H1 (cell line): ENCODE measurements around the gene PEX1. TPM values are rescaled to one million over a fixed set of nuclear protein-coding genes. Genes with fewer than 3 reads are reported as not detected.

Experiments
- CTCF ChIA-PET: fragments of 300-600 bp; sonication (Branson Sonifier 250); formaldehyde crosslinking; loops from one replicate; lab custom pipeline; 2021; ENCODE audit not compliant: partially characterized antibody; lab: Charles Lee
- POLR2A ChIA-PET: fragments of 300-600 bp; sonication (Branson Sonifier 250); formaldehyde crosslinking; loops from one replicate; lab custom pipeline; 2021; ENCODE audit warnings: inconsistent platforms; ENCODE audit not compliant: partially characterized antibody; lab: Charles Lee
- DNase-seq, 2 experiments: peaks; one replicate each; pipeline versions ENCODE4 v3.0.0 to v3.0.0-alpha.2; 2010 to 2022; ENCODE audit warnings: low spot score in 2 of 2, low read depth in 1 of 2, mixed read lengths in 1 of 2
- FAIRE-seq: peaks from 2 replicates; lab custom pipeline; 2011; peaks lifted over from hg19 to GRCh38; lab: Jason Lieb, UNC
- H2AFZ ChIP-seq: 2 replicates; pipeline ENCODE4 v1.8.1; 2012; ENCODE audit warnings: low read length, inconsistent platforms
- H2AK5ac ChIP-seq: 2 replicates; pipeline ENCODE4 v1.6.1; 2013; ENCODE audit warnings: low read depth, low read length
- H2BK120ac ChIP-seq: replicated peaks from 2 replicates; pipeline ENCODE3; 2013; ENCODE audit warnings: low read depth, low read length, inconsistent platforms
- H2BK12ac ChIP-seq: 2 replicates; pipeline ENCODE4 v1.6.1; 2013; ENCODE audit warnings: low read depth, low read length
- H2BK15ac ChIP-seq: 2 replicates; pipeline ENCODE4 v1.6.1; 2013; ENCODE audit warnings: low read length
- H2BK20ac ChIP-seq: 2 replicates; pipeline ENCODE4 v1.6.1; 2013; ENCODE audit warnings: low read length
- H2BK5ac ChIP-seq: 2 replicates; pipeline ENCODE4 v1.6.1; 2013; ENCODE audit warnings: low read depth, low read length
- H3K14ac ChIP-seq: 2 replicates; pipeline ENCODE4 v1.6.1; 2013; ENCODE audit warnings: inconsistent platforms; ENCODE audit not compliant: insufficient read length
- H3K18ac ChIP-seq: 2 replicates; pipeline ENCODE4 v1.6.1; 2013; ENCODE audit warnings: low read length; ENCODE audit errors: extremely low read depth
- H3K23ac ChIP-seq: 2 replicates; pipeline ENCODE4 v1.6.1; 2013; ENCODE audit warnings: inconsistent platforms; ENCODE audit not compliant: insufficient read length
- H3K23me2 ChIP-seq: 2 replicates; pipeline ENCODE4 v1.6.1; 2013; ENCODE audit warnings: low read depth, low read length
- H3K27ac ChIP-seq: 2 replicates; pipeline ENCODE4 v1.6.1; 2011; ENCODE audit warnings: low read depth, low read length, inconsistent platforms
- H3K27me3 ChIP-seq, 4 experiments: replicated peaks in 1 of 4; 1 replicate in 1 of 4; 2 replicates in 3 of 4; pipeline versions ENCODE4 v1.6.1 to v1.8.1; 2011 to 2013; ENCODE audit warnings: low read length in 3 of 4, mild to moderate bottlenecking in 3 of 4, inconsistent platforms in 2 of 4, mixed read lengths in 2 of 4, moderate library complexity in 1 of 4; ENCODE audit not compliant: control insufficient read depth in 3 of 4, insufficient read depth in 3 of 4; ENCODE audit errors: extremely low read depth in 1 of 4
- H3K36me3 ChIP-seq, 4 experiments: 2 replicates each; pipeline versions ENCODE4 v1.6.1 to v1.8.1; 2011 to 2013; ENCODE audit warnings: mild to moderate bottlenecking in 4 of 4, low read length in 3 of 4, moderate library complexity in 2 of 4, control low read depth in 1 of 4, inconsistent platforms in 1 of 4; ENCODE audit not compliant: insufficient read depth in 4 of 4, control insufficient read depth in 2 of 4
- H3K4ac ChIP-seq: replicated peaks from 2 replicates; pipeline ENCODE3; 2013; ENCODE audit warnings: low read length, low read depth, mixed read lengths, inconsistent platforms; ENCODE audit not compliant: insufficient read length
- H3K4me1 ChIP-seq, 4 experiments: replicated peaks in 1 of 4; 1 replicate in 1 of 4; 2 replicates in 3 of 4; pipeline versions ENCODE4 v1.6.1 to v1.8.1; 2011 to 2013; ENCODE audit warnings: low read length in 3 of 4, inconsistent platforms in 2 of 4, mixed read lengths in 1 of 4; ENCODE audit not compliant: insufficient read depth in 4 of 4, control insufficient read depth in 3 of 4
- H3K4me2 ChIP-seq, 2 experiments: 2 replicates each; pipeline versions ENCODE4 v1.6.1 to v1.8.1; 2011 to 2013; ENCODE audit warnings: low read depth in 2 of 2, low read length in 2 of 2, control low read depth in 1 of 2, inconsistent platforms in 1 of 2, mild to moderate bottlenecking in 1 of 2; ENCODE audit not compliant: insufficient read depth in 1 of 2
- H3K4me3 ChIP-seq, 4 experiments: fragments of 200-600, 300-600 bp in 1 of 4; sonication (generic), shearing (Covaris generic), sonication (Bioruptor Twin) in 1 of 4; 2 replicates each; pipeline versions ENCODE4 v1.5.1 to v1.8.1; 2011 to 2016; ENCODE audit warnings: low read length in 4 of 4, low read depth in 3 of 4, control low read depth in 2 of 4, inconsistent platforms in 2 of 4, mild to moderate bottlenecking in 2 of 4, mixed read lengths in 1 of 4, moderate library complexity in 1 of 4; ENCODE audit not compliant: insufficient read depth in 2 of 4; ENCODE audit errors: extremely low read depth in 1 of 4
- H3K56ac ChIP-seq: replicated peaks from 2 replicates; pipeline ENCODE3; 2013; ENCODE audit warnings: low read depth, mild to moderate bottlenecking, mixed read lengths, low read length, inconsistent platforms; ENCODE audit not compliant: insufficient read length
- H3K79me1 ChIP-seq: 2 replicates; pipeline ENCODE4 v1.6.1; 2013; ENCODE audit warnings: low read depth, low read length, control low read depth
- H3K79me2 ChIP-seq, 2 experiments: 2 replicates each; pipeline versions ENCODE4 v1.6.1 to v1.8.1; 2012 to 2013; ENCODE audit warnings: low read length in 2 of 2, mild to moderate bottlenecking in 2 of 2, inconsistent platforms in 1 of 2; ENCODE audit not compliant: insufficient read depth in 2 of 2, control insufficient read depth in 1 of 2
- H3K9ac ChIP-seq, 4 experiments: replicated peaks in 1 of 4; 1 replicate in 1 of 4; 2 replicates in 3 of 4; pipeline versions ENCODE4 v1.6.1 to v1.8.1; 2011 to 2013; ENCODE audit warnings: low read depth in 3 of 4, low read length in 3 of 4, control low read depth in 2 of 4, mild to moderate bottlenecking in 2 of 4, moderate library complexity in 2 of 4, inconsistent platforms in 1 of 4; ENCODE audit errors: extremely low read depth in 1 of 4
- H3K9me3 ChIP-seq, 2 experiments: 2 replicates each; pipeline versions ENCODE4 v1.6.1 to v1.8.1; 2012 to 2013; ENCODE audit warnings: mild to moderate bottlenecking in 2 of 2, moderate library complexity in 2 of 2, control low read depth in 1 of 2, inconsistent platforms in 1 of 2, low read depth in 1 of 2, low read length in 1 of 2, mixed read lengths in 1 of 2; ENCODE audit not compliant: insufficient read depth in 2 of 2
- H4K20me1 ChIP-seq, 2 experiments: replicated peaks in 1 of 2; 2 replicates each; pipeline versions ENCODE3 to v1.8.1; 2011 to 2013; ENCODE audit warnings: inconsistent platforms in 2 of 2, low read length in 2 of 2, mild to moderate bottlenecking in 1 of 2; ENCODE audit not compliant: insufficient read depth in 2 of 2, control insufficient read depth in 1 of 2
- H4K5ac ChIP-seq: 2 replicates; pipeline ENCODE4 v1.6.1; 2013; ENCODE audit warnings: low read length, low read depth, mixed read lengths, inconsistent platforms; ENCODE audit not compliant: insufficient read length
- H4K8ac ChIP-seq: 2 replicates; pipeline ENCODE4 v1.8.0; 2013; ENCODE audit warnings: mild to moderate bottlenecking, moderate library complexity, low read length, inconsistent platforms; ENCODE audit not compliant: insufficient read depth; ENCODE audit errors: extremely low read depth
- H4K91ac ChIP-seq: replicated peaks from 2 replicates; pipeline ENCODE3; 2013; ENCODE audit warnings: low read length, mixed read lengths, inconsistent platforms; ENCODE audit not compliant: insufficient read length
- BRCA1 ChIP-seq: IDR thresholded peaks from 2 replicates; pipeline ENCODE4 v1.6.1; 2012; ENCODE audit warnings: low read depth, low read length, improper control_type of control experiment
- HDAC6 ChIP-seq: IDR thresholded peaks from one replicate; pipeline ENCODE4 v1.7.1; 2012; ENCODE audit warnings: low read depth, mild to moderate bottlenecking, inconsistent platforms, low read length, moderate library complexity
- RFX5 ChIP-seq: IDR thresholded peaks from 2 replicates; pipeline ENCODE4 v1.6.1; 2011; ENCODE audit warnings: low read depth, low read length, improper control_type of control experiment, borderline replicate concordance
- TAF7 ChIP-seq: optimal IDR thresholded peaks from 2 replicates; pipeline ENCODE3; 2011; ENCODE audit warnings: low read depth, mild to moderate bottlenecking, inconsistent platforms, low read length, moderate library complexity, borderline replicate concordance
- TCF12 ChIP-seq: IDR thresholded peaks from 2 replicates; pipeline ENCODE4 v1.6.1; 2011; ENCODE audit warnings: low read depth, mild to moderate bottlenecking, low read length
- WGBS, 2 experiments: shearing (Covaris generic) in 1 of 2; methylation state at CpG; one replicate each; pipeline versions ENCODE4 v1.1.6 to v1.1.7; 2013 to 2015; ENCODE audit warnings: low lambda C conversion rate in 2 of 2, mixed read lengths in 2 of 2, inconsistent platforms in 1 of 2, low coverage in 1 of 2, missing lambda C conversion rate in 1 of 2; ENCODE audit not compliant: insufficient replicate concordance in 2 of 2, insufficient coverage in 1 of 2, insufficient read length in 1 of 2; ENCODE audit errors: extremely low coverage in 1 of 2, missing lambda C conversion rate in 1 of 2; 5-methylcytosine and 5-hydroxymethylcytosine counted together
- polyA plus RNA-seq, 7 experiments: library from polyadenylated mRNA; depleted of rRNA in 3 of 7; stranded (reverse) in 5 of 7; unstranded in 2 of 7; fragments of >200 nt in 5 of 7; fragments of 200-250 nt in 2 of 7; gene quantifications; 1 replicate in 5 of 7; 2 replicates in 1 of 7; 4 replicates in 1 of 7; pipeline versions ENCODE4 v1.2.1 to v1.2.3, GENCODE V29; 2011 to 2013; ENCODE audit warnings: missing spikeins in 2 of 7, mixed read lengths in 2 of 7
- total RNA-seq: library from RNA; stranded (reverse); fragmentation: NEBNext Ultra II Directional; extraction: Animal tissue kit (Norgen Biotek cat#: 25700); gene quantifications from 2 replicates; pipeline ENCODE4 v1.2.1, GENCODE V29; 2021
- TF ChIP-seq, protein P1 (sequence below), 3 experiments: IDR thresholded peaks; 1 replicate in 2 of 3; 2 replicates in 1 of 3; pipeline versions ENCODE4 v1.5.1 to v1.6.1; 2011; ENCODE audit warnings: low read length in 3 of 3, mild to moderate bottlenecking in 3 of 3, inconsistent platforms in 2 of 3, low read depth in 1 of 3, moderate library complexity in 1 of 3; ENCODE audit not compliant: insufficient read depth in 1 of 3; ENCODE audit errors: control extremely low read depth in 1 of 3
- TF ChIP-seq, protein P2 (sequence below): IDR thresholded peaks from 2 replicates; pipeline ENCODE4 v1.6.1; 2012; ENCODE audit warnings: low read length, inconsistent platforms

The PEX1 gene
- total and polyA plus RNA-seq, 2 of the 8 experiments (the other 6 are each of a cell fraction or from before 2014, with no cell fraction given), result 16.4 to 23.9 TPM

DNA sequence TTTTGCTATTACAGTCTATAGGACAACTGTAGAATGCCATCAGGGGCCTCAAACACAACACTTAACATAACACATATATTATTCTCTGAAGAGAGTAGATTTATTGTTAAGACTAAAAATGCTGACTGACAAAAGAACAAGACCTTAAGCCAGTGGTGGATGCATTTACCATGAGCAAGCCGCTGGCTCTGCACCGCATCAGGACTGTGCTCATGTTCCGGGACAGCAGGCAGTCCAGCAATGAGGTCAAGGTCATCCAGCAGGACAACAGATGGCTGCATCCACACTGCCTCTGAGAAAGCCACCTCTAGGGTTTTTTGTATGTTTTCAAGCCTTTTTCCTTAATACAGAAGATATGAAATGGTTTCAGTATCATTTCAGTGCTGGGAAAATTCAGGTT is 23.8 kb downstream of the PEX1 start:
- H3K4ac ChIP-seq, result no peak overlapping the region
- no peak overlapping the region for H2AK5ac ChIP-seq
- no peaks in the 10 kb centered on the region for H3K79me1 ChIP-seq
- no peak overlapping the region for H2BK5ac ChIP-seq
- no peak overlapping the region for H3K23ac ChIP-seq
- H3K56ac ChIP-seq, result no peak overlapping the region
- H3K79me2 ChIP-seq, result no peaks in the 10 kb centered on the region
- H3K27me3 ChIP-seq, result no peaks in the 10 kb centered on the region
- no peaks in the 10 kb centered on the region for H3K23me2 ChIP-seq
- TF ChIP-seq TAF7, result no peak
- TF ChIP-seq, protein P1, sequence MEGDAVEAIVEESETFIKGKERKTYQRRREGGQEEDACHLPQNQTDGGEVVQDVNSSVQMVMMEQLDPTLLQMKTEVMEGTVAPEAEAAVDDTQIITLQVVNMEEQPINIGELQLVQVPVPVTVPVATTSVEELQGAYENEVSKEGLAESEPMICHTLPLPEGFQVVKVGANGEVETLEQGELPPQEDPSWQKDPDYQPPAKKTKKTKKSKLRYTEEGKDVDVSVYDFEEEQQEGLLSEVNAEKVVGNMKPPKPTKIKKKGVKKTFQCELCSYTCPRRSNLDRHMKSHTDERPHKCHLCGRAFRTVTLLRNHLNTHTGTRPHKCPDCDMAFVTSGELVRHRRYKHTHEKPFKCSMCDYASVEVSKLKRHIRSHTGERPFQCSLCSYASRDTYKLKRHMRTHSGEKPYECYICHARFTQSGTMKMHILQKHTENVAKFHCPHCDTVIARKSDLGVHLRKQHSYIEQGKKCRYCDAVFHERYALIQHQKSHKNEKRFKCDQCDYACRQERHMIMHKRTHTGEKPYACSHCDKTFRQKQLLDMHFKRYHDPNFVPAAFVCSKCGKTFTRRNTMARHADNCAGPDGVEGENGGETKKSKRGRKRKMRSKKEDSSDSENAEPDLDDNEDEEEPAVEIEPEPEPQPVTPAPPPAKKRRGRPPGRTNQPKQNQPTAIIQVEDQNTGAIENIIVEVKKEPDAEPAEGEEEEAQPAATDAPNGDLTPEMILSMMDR (IDR thresholded peaks at IDR 0.05; ENCODE audit: control extremely low read depth in 1 of 3, insufficient read depth in 1 of 3, low read depth in 1 of 3, low read length in 3 of 3), result no peak
- TF ChIP-seq TCF12, result no peak
- no peak for TF ChIP-seq BRCA1
- no peak for TF ChIP-seq RFX5
- no peak for TF ChIP-seq HDAC6
- TF ChIP-seq, protein P2, sequence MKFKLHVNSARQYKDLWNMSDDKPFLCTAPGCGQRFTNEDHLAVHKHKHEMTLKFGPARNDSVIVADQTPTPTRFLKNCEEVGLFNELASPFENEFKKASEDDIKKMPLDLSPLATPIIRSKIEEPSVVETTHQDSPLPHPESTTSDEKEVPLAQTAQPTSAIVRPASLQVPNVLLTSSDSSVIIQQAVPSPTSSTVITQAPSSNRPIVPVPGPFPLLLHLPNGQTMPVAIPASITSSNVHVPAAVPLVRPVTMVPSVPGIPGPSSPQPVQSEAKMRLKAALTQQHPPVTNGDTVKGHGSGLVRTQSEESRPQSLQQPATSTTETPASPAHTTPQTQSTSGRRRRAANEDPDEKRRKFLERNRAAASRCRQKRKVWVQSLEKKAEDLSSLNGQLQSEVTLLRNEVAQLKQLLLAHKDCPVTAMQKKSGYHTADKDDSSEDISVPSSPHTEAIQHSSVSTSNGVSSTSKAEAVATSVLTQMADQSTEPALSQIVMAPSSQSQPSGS, result no peak
- no peak overlapping the region for H3K4me2 ChIP-seq
- ChIA-PET CTCF (no interaction called here), POLR2A (no interaction called here)
- no peak overlapping the region; a peak in 1 of 7 replicates for H3K9ac ChIP-seq
- no peak overlapping the region for H3K14ac ChIP-seq
- H2BK12ac ChIP-seq, result no peak overlapping the region
- H2BK120ac ChIP-seq, result no peak overlapping the region
- peaks cover 0 to 2% of the 10 kb centered on the region in 2 experiments for H4K20me1 ChIP-seq
- no peak overlapping the region for H2BK15ac ChIP-seq
- H4K5ac ChIP-seq, result no peak overlapping the region
- no peak overlapping the region for H3K27ac ChIP-seq
- H4K8ac ChIP-seq, result no peak overlapping the region
- H3K18ac ChIP-seq, result no peak overlapping the region
- H3K36me3 ChIP-seq, result peaks cover 2 to 41% (median 11%) of the 10 kb centered on the region in 4 experiments; a peak in 6 of 8 replicates
- FAIRE-seq, result no peak
- H2BK20ac ChIP-seq, result no peak overlapping the region
- WGBS, 2 experiments, result 95% methylated on average over 3 of the region's 3 CpGs; no CpG with 5 or more reads in 1 of the 2 experiments
- H3K4me1 ChIP-seq, result no peaks in the 10 kb centered on the region
- H4K91ac ChIP-seq, result no peak overlapping the region
- H3K4me3 ChIP-seq, result no peak overlapping the region
- H3K9me3 ChIP-seq, result no peaks in the 10 kb centered on the region
- H2AFZ ChIP-seq, result no peak overlapping the region
- DNase-seq, result no peak
